Measurements from ENCODE around the gene SHANK1.
A peak's percentile ranks its signal among the peaks of the same experiment; 100 is the strongest.

SHANK1 gene

GRCh38 chr19:50666346-50667176, 53.0 kb downstream of the SHANK1 start:
- H3K27ac ChIP-seq = no peak overlapping the region
- DNase-seq (ENCODE audit: low read depth, low spot score) = no peak

- no peak for DNase-seq (ENCODE audit: low read depth, low spot score)
- no peak overlapping the region for H3K27ac ChIP-seq
Observed at GRCh38 chr19:50664204-50664603, 55.4 kb downstream of the SHANK1 start.

- H3K27ac ChIP-seq = no peak overlapping the region
- no peak for DNase-seq (ENCODE audit: low read depth, low spot score)
Observed at GRCh38 chr19:50663482-50663790, 56.2 kb downstream of the SHANK1 start.

- H3K27ac ChIP-seq = no peak overlapping the region
- DNase-seq (ENCODE audit: low read depth, low spot score) = no peak
Observed at GRCh38 chr19:50662651-50663481, 56.7 kb downstream of the SHANK1 start.

GRCh38 chr19:50661766-50662650, 57.6 kb downstream of the SHANK1 start:
- no peak for DNase-seq (ENCODE audit: low read depth, low spot score)
- H3K27ac ChIP-seq = no peak overlapping the region

- DNase-seq (ENCODE audit: low read depth, low spot score) = no peak
- H3K27ac ChIP-seq = no peak overlapping the region
Observed at GRCh38 chr19:50661023-50661422, 58.6 kb downstream of the SHANK1 start.

- DNase-seq (ENCODE audit: low read depth, low spot score) = no peak
- H3K27ac ChIP-seq = no peak overlapping the region
Observed at GRCh38 chr19:50660088-50660366, 59.6 kb downstream of the SHANK1 start.

GRCh38 chr19:50659318-50660087, 60.1 kb downstream of the SHANK1 start:
- no peak overlapping the region for H3K27ac ChIP-seq
- no peak for DNase-seq (ENCODE audit: low read depth, low spot score)

- no peak for DNase-seq (ENCODE audit: low read depth, low spot score)
Observed at GRCh38 chr19:50658441-50659317, 60.9 kb downstream of the SHANK1 start.

GRCh38 chr19:50657712-50658440, 61.7 kb downstream of the SHANK1 start:
- H3K27ac ChIP-seq = no peak overlapping the region
- peak; percentile 78 for DNase-seq (ENCODE audit: low read depth, low spot score)

More at GRCh38 chr19:50658441-50659317, 60.9 kb downstream of the SHANK1 start:
- no peak overlapping the region for H3K27ac ChIP-seq

- H3K27ac ChIP-seq = no peak overlapping the region
- DNase-seq (ENCODE audit: low read depth, low spot score) = no peak
Observed at GRCh38 chr19:50657222-50657669, 62.4 kb downstream of the SHANK1 start.

- no peak for DNase-seq (ENCODE audit: low read depth, low spot score)
- H3K27ac ChIP-seq = no peak overlapping the region
Observed at GRCh38 chr19:50654882-50655281, 64.7 kb downstream of the SHANK1 start.

GRCh38 chr19:50652722-50653121, 66.9 kb downstream of the SHANK1 start:
- DNase-seq (ENCODE audit: low read depth, low spot score) = no peak
- no peak overlapping the region for H3K27ac ChIP-seq

- no peak for DNase-seq (ENCODE audit: low read depth, low spot score)
- no peak overlapping the region for H3K27ac ChIP-seq
Observed at GRCh38 chr19:50651174-50651573, 68.4 kb downstream of the SHANK1 start.

- H3K27ac ChIP-seq = no peak within 1 kb of the TSS
- DNase-seq (ENCODE audit: low read depth, low spot score) = no peak
Observed at GRCh38 chr19:50649433-50650391, 69.9 kb downstream of the SHANK1 start, which contains the start of gene C19orf81. Gene C19orf81 (plus strand): TSS chr19:50649445. CDS start chr19:50649445, 0 bp downstream.

- no peak for DNase-seq (ENCODE audit: low read depth, low spot score)
- H3K27ac ChIP-seq = no peak overlapping the region
Observed at GRCh38 chr19:50648659-50649058, 70.9 kb downstream of the SHANK1 start.
